HG02885 (cell line): ENCODE data around the gene LSR.
"Not testable (repeated sequence)": the region's sequence is repeated elsewhere in the genome, so short reads cannot be mapped to it uniquely, and the experiment has no call there.

Experiments used
- ATAC-seq: cut with Tn5 transposase; IDR thresholded peaks from one replicate; pipeline ENCODE4 v1.9.1; 2021; ENCODE audit warnings: mild to moderate bottlenecking; ENCODE audit not compliant: unreplicated experiment, poor library complexity

Gene LSR

GRCh38 chr19:35217649-35217990 is 31.2 kb upstream of the LSR start:
- ATAC-seq = no peak

GRCh38 chr19:35219008-35219407 is 29.8 kb upstream of the LSR start:
- no peak for ATAC-seq

GRCh38 chr19:35220315-35220921 is 28.4 kb upstream of the LSR start:
- ATAC-seq = no peak

GRCh38 chr19:35220973-35221590 is 27.7 kb upstream of the LSR start:
- not testable (repeated sequence) for ATAC-seq

- no peak for ATAC-seq
These were observed 26.3 kb upstream of the LSR start for GRCh38 chr19:35222373-35223015.

GRCh38 chr19:35223084-35223790 is 25.6 kb upstream of the LSR start:
- ATAC-seq = no peak

GRCh38 chr19:35223862-35224505 is 24.8 kb upstream of the LSR start:
- ATAC-seq = no peak

GRCh38 chr19:35224681-35225571 is 23.9 kb upstream of the LSR start:
- ATAC-seq = no peak

GRCh38 chr19:35225951-35226350 is 22.9 kb upstream of the LSR start:
- ATAC-seq = no peak

GRCh38 chr19:35226748-35227147 is 22.1 kb upstream of the LSR start:
- ATAC-seq = no peak

GRCh38 chr19:35228177-35228930 is 20.4 kb upstream of the LSR start, which contains the start of gene FAM187B:
FAM187B (minus strand) TSS chr19:35228739; CDS start chr19:35228680, 59 bp downstream.
- no peak for ATAC-seq

GRCh38 chr19:35229601-35230000 is 19.2 kb upstream of the LSR start:
- ATAC-seq = no peak

GRCh38 chr19:35231956-35232645 is 16.7 kb upstream of the LSR start:
- no peak for ATAC-seq

GRCh38 chr19:35232912-35233311 is 15.9 kb upstream of the LSR start:
- ATAC-seq = no peak

- no peak for ATAC-seq
These were observed 12.0 kb upstream of the LSR start for GRCh38 chr19:35236638-35237400.

- not testable (repeated sequence) for ATAC-seq
These were observed 9.2 kb upstream of the LSR start for GRCh38 chr19:35239597-35239996.

GRCh38 chr19:35240327-35240726 is 8.5 kb upstream of the LSR start:
- no peak for ATAC-seq

GRCh38 chr19:35241417-35241816 is 7.4 kb upstream of the LSR start:
- no peak for ATAC-seq
